Loucy (cell line): ENCODE data around the gene LAYN.

ENCODE experiments used
- H2AFZ ChIP-seq: fragments of 200-600 bp; sonication (generic); 2 replicates; pipeline ENCODE4 v1.6.0; 2016; ENCODE audit warnings: antibody characterized with exemption, mild to moderate bottlenecking, low read length, moderate library complexity
- H3F3A ChIP-seq: fragments of 200-600 bp; 2 replicates; pipeline ENCODE4 v1.6.0; 2016; ENCODE audit warnings: antibody characterized with exemption, low read depth, mild to moderate bottlenecking
- H3K27me3 ChIP-seq: fragments of 200-600 bp; sonication (generic); 2 replicates; pipeline ENCODE4 v1.6.1; 2014; ENCODE audit warnings: low read length, mild to moderate bottlenecking; ENCODE audit not compliant: insufficient read depth, poor library complexity, severe bottlenecking
- H3K36me3 ChIP-seq: fragments of 200-600 bp; sonication (generic); 2 replicates; pipeline ENCODE4 v1.6.1; 2016; ENCODE audit warnings: low read length; ENCODE audit not compliant: insufficient read depth
- H3K4me1 ChIP-seq: fragments of 200-600 bp; sonication (generic); 2 replicates; pipeline ENCODE4 v1.5.1; 2014; ENCODE audit warnings: low read length, mild to moderate bottlenecking; ENCODE audit not compliant: insufficient read depth, poor library complexity, severe bottlenecking
- H3K4me2 ChIP-seq: fragments of 200-600 bp; sonication (generic); 2 replicates; pipeline ENCODE4 v1.6.0; 2014; ENCODE audit warnings: antibody characterized with exemption, low read length, low read depth, mild to moderate bottlenecking; ENCODE audit not compliant: poor library complexity, severe bottlenecking
- H3K4me3 ChIP-seq: fragments of 200-600 bp; sonication (generic); 2 replicates; pipeline ENCODE4 v1.5.1; 2014; ENCODE audit warnings: low read length, mild to moderate bottlenecking, mixed read lengths; ENCODE audit not compliant: poor library complexity, severe bottlenecking
- H3K79me2 ChIP-seq: fragments of 200-600 bp; sonication (generic); 2 replicates; pipeline ENCODE4 v1.6.1; 2014; ENCODE audit warnings: low read length; ENCODE audit not compliant: insufficient read depth
- H3K9ac ChIP-seq: fragments of 200-600 bp; sonication (generic); 2 replicates; pipeline ENCODE4 v1.6.0; 2014; ENCODE audit warnings: mild to moderate bottlenecking, low read depth, low read length, moderate library complexity; ENCODE audit not compliant: poor library complexity, severe bottlenecking
- H3K9me2 ChIP-seq: fragments of 200-600 bp; sonication (generic); replicated peaks from 2 replicates; pipeline ENCODE4 v1.6.1; 2016; ENCODE audit warnings: low read depth, low read length, mixed read lengths
- H3K9me3 ChIP-seq: fragments of 200-600 bp; sonication (generic); 2 replicates; pipeline ENCODE4 v1.6.1; 2014; ENCODE audit warnings: mild to moderate bottlenecking, antibody characterized with exemption, low read length, low read depth; ENCODE audit not compliant: insufficient read depth
- H4K20me1 ChIP-seq: fragments of 200-600 bp; sonication (generic); 2 replicates; pipeline ENCODE4 v1.6.0; 2014; ENCODE audit warnings: antibody characterized with exemption, low read length, mild to moderate bottlenecking; ENCODE audit not compliant: insufficient read depth, poor library complexity, severe bottlenecking
- CTCF ChIP-seq: fragments of 200-600 bp; sonication (generic); conservative IDR thresholded peaks from 2 replicates; pipeline ENCODE4 v1.5.1; 2014; ENCODE audit warnings: mild to moderate bottlenecking, antibody characterized with exemption, low read length
- EZH2phosphoT487 ChIP-seq: fragments of 200-600 bp; IDR thresholded peaks from 2 replicates; pipeline ENCODE4 v1.6.1; 2018; ENCODE audit warnings: antibody characterized with exemption, mild to moderate bottlenecking, moderate library complexity, borderline replicate concordance

LAYN gene

GRCh38 chr11:111522426-111522825 lies 18.1 kb upstream of the LAYN start:
- H2AFZ ChIP-seq: no peak overlapping the region
- no peak overlapping the region for H3K4me2 ChIP-seq
- no peaks in the 10 kb centered on the region for H3K27me3 ChIP-seq
- no peak overlapping the region for H3K4me3 ChIP-seq
- H3K9me2 ChIP-seq: no peaks in the 10 kb centered on the region
- no peaks in the 10 kb centered on the region for H4K20me1 ChIP-seq
- no peaks in the 10 kb centered on the region for H3F3A ChIP-seq
- no peak for TF ChIP-seq CTCF
- no peak for TF ChIP-seq EZH2phosphoT487
- H3K9me3 ChIP-seq: no peaks in the 10 kb centered on the region
- no peaks in the 10 kb centered on the region for H3K36me3 ChIP-seq
- peaks cover 16% of the 10 kb centered on the region for H3K4me1 ChIP-seq
- H3K79me2 ChIP-seq: no peaks in the 10 kb centered on the region
- H3K9ac ChIP-seq: no peak overlapping the region

- no peak overlapping the region for H2AFZ ChIP-seq
- no peak overlapping the region for H3K9ac ChIP-seq
- no peak overlapping the region for H3K4me3 ChIP-seq
- TF ChIP-seq CTCF (no peak), EZH2phosphoT487 (no peak)
- no peaks in the 10 kb centered on the region for H3K27me3 ChIP-seq
- no peaks in the 10 kb centered on the region for H3K9me2 ChIP-seq
- H3K4me1 ChIP-seq: peaks cover 19% of the 10 kb centered on the region
- H3F3A ChIP-seq: no peaks in the 10 kb centered on the region
- H3K9me3 ChIP-seq: no peaks in the 10 kb centered on the region
- H4K20me1 ChIP-seq: no peaks in the 10 kb centered on the region
- H3K36me3 ChIP-seq: no peaks in the 10 kb centered on the region
- no peak overlapping the region for H3K4me2 ChIP-seq
- no peaks in the 10 kb centered on the region for H3K79me2 ChIP-seq
These were observed 17.2 kb upstream of the LAYN start for GRCh38 chr11:111523343-111523742.

GRCh38 chr11:111524056-111524455 lies 16.5 kb upstream of the LAYN start:
- Histone ChIP-seq H3K79me2 (no peaks in the 10 kb centered on the region), H3F3A (no peaks in the 10 kb centered on the region), H3K9ac (no peak overlapping the region), H3K9me2 (no peaks in the 10 kb centered on the region), H3K4me2 (no peak overlapping the region), H3K4me3 (no peak overlapping the region), H3K27me3 (no peaks in the 10 kb centered on the region), H4K20me1 (no peaks in the 10 kb centered on the region), H3K36me3 (no peaks in the 10 kb centered on the region), H3K4me1 (peaks cover 26% of the 10 kb centered on the region), H3K9me3 (no peaks in the 10 kb centered on the region), H2AFZ (no peak overlapping the region)
- TF ChIP-seq CTCF: no peak
- TF ChIP-seq EZH2phosphoT487: no peak
